HG02970 (cell line): ENCODE data around the gene MMP24OS.
"Not testable (repeated sequence)": the region's sequence is repeated elsewhere in the genome, so short reads cannot be mapped to it uniquely, and the experiment has no call there.

ENCODE experiments used
- ATAC-seq: cut with Tn5 transposase; IDR thresholded peaks from one replicate; pipeline ENCODE4 v1.9.1; 2021; ENCODE audit warnings: mild to moderate bottlenecking, moderate library complexity, moderate number of reproducible peaks; ENCODE audit not compliant: unreplicated experiment, low FRiP score

Gene MMP24OS

GRCh38 chr20:35254448-35254999, 23.4 kb downstream of the MMP24OS start:
- ATAC-seq = no peak

- ATAC-seq = no peak
Measured at GRCh38 chr20:35253010-35253409, 24.9 kb downstream of the MMP24OS start.

GRCh38 chr20:35252598-35252997, 25.3 kb downstream of the MMP24OS start:
- ATAC-seq = not testable (repeated sequence)

- ATAC-seq = no peak
Measured at GRCh38 chr20:35252037-35252461, 25.9 kb downstream of the MMP24OS start.

- no peak for ATAC-seq
Measured at GRCh38 chr20:35251613-35251940, 26.3 kb downstream of the MMP24OS start.

DNA sequence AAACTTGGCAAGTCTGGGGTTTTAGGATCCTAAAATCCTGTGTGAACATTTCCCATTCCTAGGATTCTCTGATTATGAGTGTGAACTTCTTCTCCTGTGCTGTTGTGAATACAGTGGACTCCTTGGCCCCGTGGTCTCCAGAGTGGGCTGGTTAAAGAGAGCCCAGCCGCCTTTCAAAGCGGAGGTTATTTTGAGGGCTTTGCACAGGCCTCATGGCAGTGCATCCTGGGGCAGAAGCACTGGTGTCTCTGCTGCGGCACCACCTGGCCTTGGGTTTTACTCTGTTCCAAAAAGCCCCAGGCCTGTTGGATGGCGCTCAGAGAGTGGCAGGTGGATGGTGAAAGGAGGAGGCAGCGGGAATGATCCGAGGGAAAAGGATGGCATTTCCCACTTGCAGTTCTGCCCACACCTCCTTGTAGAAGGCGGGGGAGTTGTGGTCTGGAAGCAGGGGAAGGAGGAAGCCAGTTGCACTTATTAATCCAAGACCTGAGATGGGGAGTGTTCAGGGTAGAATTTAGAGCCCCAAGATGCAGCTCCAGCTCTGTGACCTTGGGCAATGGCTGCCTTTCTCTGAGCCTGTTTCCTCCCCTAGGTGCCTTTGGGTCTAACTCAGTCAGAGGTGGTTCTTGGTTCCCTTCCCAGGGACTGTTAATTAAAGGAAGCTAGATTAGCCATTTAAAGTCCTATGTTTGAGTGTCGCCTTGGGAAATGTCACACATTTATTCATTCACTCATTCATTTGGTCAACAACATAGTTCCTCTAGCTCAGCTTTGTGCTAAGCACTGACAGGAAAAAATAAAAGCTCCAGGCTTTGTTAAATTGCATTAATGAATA, 29.1 kb downstream of the MMP24OS start:
- no peak for ATAC-seq

DNA sequence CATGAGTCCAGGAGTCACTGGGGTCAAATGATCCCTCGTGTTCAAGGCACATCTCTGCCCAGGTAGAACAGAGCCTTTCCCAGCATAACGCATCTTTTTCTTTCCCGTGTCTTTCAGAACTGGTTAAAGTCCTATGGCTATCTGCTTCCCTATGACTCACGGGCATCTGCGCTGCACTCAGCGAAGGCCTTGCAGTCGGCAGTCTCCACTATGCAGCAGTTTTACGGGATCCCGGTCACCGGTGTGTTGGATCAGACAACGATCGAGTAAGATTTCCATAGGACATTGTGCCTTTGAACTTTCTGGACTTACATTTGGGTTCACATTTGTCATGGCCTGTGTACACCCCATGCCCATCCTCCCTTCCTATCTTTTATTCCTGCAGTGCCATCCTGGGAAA, 31.2 kb downstream of the MMP24OS start:
- ATAC-seq = no peak

GRCh38 chr20:35243986-35244385, 33.9 kb downstream of the MMP24OS start:
- no peak for ATAC-seq

DNA sequence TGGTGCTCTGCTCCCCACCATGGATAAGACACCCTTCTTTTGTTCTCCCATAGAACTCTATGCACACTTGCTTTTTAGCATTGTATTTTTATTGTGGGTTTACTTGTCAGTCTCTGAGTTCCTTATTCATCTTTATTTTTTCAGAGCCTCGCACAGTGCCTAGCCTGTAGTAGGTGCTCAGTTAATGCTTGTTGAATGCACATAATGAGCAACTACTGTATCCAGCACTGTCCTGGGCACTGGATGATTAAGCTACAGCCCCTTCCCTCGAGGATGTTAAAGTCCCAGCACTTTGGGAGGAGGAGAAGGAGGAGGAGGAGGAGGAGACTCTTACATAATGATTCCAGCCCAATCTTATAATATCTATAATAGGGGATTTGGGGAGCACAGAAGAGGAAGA, 34.6 kb downstream of the MMP24OS start:
- ATAC-seq = no peak

GRCh38 chr20:35240811-35241293, 37.1 kb downstream of the MMP24OS start:
- ATAC-seq = no peak

- ATAC-seq = no peak
Measured at GRCh38 chr20:35240083-35240810, 37.7 kb downstream of the MMP24OS start.

GRCh38 chr20:35238735-35239134, 39.2 kb downstream of the MMP24OS start:
- no peak for ATAC-seq

DNA sequence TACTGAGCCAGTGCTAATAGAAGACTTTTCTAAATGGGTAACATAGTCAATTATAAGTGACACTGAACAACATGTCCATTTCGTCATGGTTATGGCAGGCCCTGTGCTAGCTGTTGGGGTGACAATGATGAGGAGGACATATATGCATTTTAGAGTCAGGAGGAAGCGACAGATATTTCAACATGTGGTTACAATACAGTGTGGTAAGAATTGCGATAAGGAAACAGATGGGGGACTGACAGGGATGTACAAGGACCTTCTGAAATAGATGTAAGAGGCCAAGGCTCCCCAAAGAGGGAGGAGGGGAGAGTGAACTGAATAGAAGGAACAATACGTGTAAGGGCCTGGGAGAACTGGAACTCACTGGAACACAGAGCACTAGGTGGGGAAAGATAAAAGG, 39.8 kb downstream of the MMP24OS start:
- no peak for ATAC-seq

GRCh38 chr20:35237486-35237885, 40.4 kb downstream of the MMP24OS start:
- no peak for ATAC-seq

GRCh38 chr20:35235881-35236280, 42.0 kb downstream of the MMP24OS start:
- no peak for ATAC-seq

DNA sequence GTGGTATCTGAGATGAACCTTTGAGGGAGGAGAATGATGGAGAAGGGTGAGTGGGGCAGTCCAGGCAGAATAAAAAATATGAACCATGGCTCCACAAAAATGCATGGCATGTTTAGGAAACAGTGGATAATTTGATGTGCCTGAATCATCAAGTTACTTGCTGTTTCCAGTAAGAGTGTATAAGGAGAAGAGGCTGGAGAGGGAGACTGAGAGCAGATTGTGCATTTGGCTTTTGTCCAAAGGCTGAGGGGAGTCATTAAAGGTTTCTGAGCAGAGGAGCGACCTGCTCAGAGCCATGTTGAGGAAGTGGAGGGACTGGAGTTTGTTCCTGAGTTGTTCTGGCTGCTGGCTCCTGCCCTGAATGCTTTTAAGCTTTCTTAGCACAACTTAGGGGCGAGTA, 45.3 kb downstream of the MMP24OS start:
- ATAC-seq = no peak

DNA sequence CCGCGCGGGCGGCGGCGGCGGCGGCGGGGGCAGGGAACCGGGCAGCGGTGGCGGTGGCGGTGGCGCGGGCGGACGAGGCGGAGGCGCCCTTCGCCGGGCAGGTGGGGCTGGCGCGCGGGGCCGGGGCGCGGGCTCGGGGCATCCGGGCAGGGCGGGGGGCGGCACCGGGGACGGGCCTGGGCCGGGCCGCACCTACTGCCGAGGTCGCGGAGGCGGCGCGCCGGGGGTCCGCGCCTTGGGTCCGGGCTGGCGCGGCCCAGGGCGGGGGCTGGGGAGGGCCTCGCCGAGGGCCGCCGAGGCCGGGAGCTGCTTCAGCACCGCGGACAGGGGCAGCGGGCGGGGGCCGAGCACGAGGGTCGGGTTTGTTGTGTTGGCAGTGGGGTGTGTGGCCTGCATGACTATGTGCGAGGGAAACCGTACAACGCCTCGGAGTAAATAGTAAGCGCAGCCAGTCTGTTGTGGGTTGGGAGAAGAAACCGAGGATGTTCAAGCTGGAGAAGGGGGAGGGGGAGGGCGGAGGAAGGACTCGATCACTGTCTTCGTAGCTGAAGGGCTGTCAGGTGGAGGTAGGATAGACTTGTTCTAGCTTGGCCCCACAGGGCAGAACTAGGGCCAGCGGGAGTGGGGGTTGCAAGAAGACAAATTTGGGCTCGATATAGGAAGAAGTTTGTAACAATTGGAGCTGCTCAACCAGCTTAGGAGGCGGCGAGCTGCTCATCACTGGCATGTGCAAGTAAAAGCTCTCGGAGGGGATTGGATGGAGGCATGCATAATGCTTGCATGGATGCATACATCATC, 50.8 kb downstream of the MMP24OS start:
- no peak for ATAC-seq
